Measurements from ENCODE around the gene RPS6KA6. TPM values are rescaled to one million over a fixed set of nuclear protein-coding genes. Genes with fewer than 3 reads are reported as not detected.

The RPS6KA6 gene
- total RNA-seq, 1 donor from 2014 or later: 7.1 TPM

GRCh38 chrX:84175274-84175673 lies 12.7 kb downstream of the RPS6KA6 start:
- Histone ChIP-seq H3K27ac (ENCODE audit: low read depth, low read length) (no peak overlapping the region), H3K79me2 (ENCODE audit: insufficient read depth, low read length) (no peaks in the 10 kb centered on the region), H2AFZ (ENCODE audit: low read depth, low read length) (no peak overlapping the region), H3K9ac (ENCODE audit: low read length) (no peak overlapping the region), H3K36me3 (ENCODE audit: insufficient read depth, low read length) (no peaks in the 10 kb centered on the region), H3K27me3 (ENCODE audit: insufficient read depth, low read length) (no peaks in the 10 kb centered on the region), H3K4me1 (ENCODE audit: insufficient read depth, low read length) (no peaks in the 10 kb centered on the region), H3K4me2 (ENCODE audit: low read length) (no peak overlapping the region), H3K9me3 (ENCODE audit: insufficient read depth, low read depth, low read length) (no peaks in the 10 kb centered on the region), H3K4me3 (ENCODE audit: insufficient read depth, low read depth, low read length) (no peak overlapping the region), H4K20me1 (ENCODE audit: insufficient read depth, low read length) (no peaks in the 10 kb centered on the region)
- no peak for TF ChIP-seq EZH2 (IDR thresholded peaks at IDR 0.05; ENCODE audit: insufficient read depth, low read length)
- no peak for TF ChIP-seq CTCF (IDR thresholded peaks at IDR 0.05; ENCODE audit: insufficient read depth, low read depth, low read length)
- H3K4me1 Mint-ChIP-seq (ENCODE audit: low read depth, unreplicated experiment): no peaks in the 10 kb centered on the region
- DNase-seq (ENCODE audit: low read depth) (no peak), FAIRE-seq (no peak)
- no peaks in the 10 kb centered on the region for H3K36me3 Mint-ChIP-seq (ENCODE audit: low read depth, unreplicated experiment)
- H3K27ac Mint-ChIP-seq (ENCODE audit: unreplicated experiment): no peak overlapping the region
- H3K9me3 Mint-ChIP-seq (ENCODE audit: unreplicated experiment): no peaks in the 10 kb centered on the region
- H3K4me3 Mint-ChIP-seq (ENCODE audit: unreplicated experiment): no peak overlapping the region
- no peaks in the 10 kb centered on the region for H3K27me3 Mint-ChIP-seq (ENCODE audit: low read depth, unreplicated experiment)

GRCh38 chrX:84174348-84174747 lies 13.7 kb downstream of the RPS6KA6 start:
- FAIRE-seq: peak; percentile 90
- Mint-ChIP-seq H3K4me1 (ENCODE audit: low read depth, unreplicated experiment) (no peaks in the 10 kb centered on the region), H3K9me3 (ENCODE audit: unreplicated experiment) (no peaks in the 10 kb centered on the region), H3K4me3 (ENCODE audit: unreplicated experiment) (no peak overlapping the region), H3K27me3 (ENCODE audit: low read depth, unreplicated experiment) (no peaks in the 10 kb centered on the region), H3K36me3 (ENCODE audit: low read depth, unreplicated experiment) (no peaks in the 10 kb centered on the region), H3K27ac (ENCODE audit: unreplicated experiment) (no peak overlapping the region)
- no peak for TF ChIP-seq CTCF (IDR thresholded peaks at IDR 0.05; ENCODE audit: insufficient read depth, low read depth, low read length)
- no peak for TF ChIP-seq EZH2 (IDR thresholded peaks at IDR 0.05; ENCODE audit: insufficient read depth, low read length)
- Histone ChIP-seq H3K4me1 (ENCODE audit: insufficient read depth, low read length) (no peaks in the 10 kb centered on the region), H4K20me1 (ENCODE audit: insufficient read depth, low read length) (no peaks in the 10 kb centered on the region), H3K4me2 (ENCODE audit: low read length) (no peak overlapping the region), H3K27ac (ENCODE audit: low read depth, low read length) (no peak overlapping the region), H2AFZ (ENCODE audit: low read depth, low read length) (no peak overlapping the region), H3K9ac (ENCODE audit: low read length) (no peak overlapping the region), H3K9me3 (ENCODE audit: insufficient read depth, low read depth, low read length) (no peaks in the 10 kb centered on the region), H3K4me3 (ENCODE audit: insufficient read depth, low read depth, low read length) (no peak overlapping the region), H3K27me3 (ENCODE audit: insufficient read depth, low read length) (no peaks in the 10 kb centered on the region), H3K79me2 (ENCODE audit: insufficient read depth, low read length) (no peaks in the 10 kb centered on the region), H3K36me3 (ENCODE audit: insufficient read depth, low read length) (no peaks in the 10 kb centered on the region)
- DNase-seq (ENCODE audit: low read depth): no peak

DNA sequence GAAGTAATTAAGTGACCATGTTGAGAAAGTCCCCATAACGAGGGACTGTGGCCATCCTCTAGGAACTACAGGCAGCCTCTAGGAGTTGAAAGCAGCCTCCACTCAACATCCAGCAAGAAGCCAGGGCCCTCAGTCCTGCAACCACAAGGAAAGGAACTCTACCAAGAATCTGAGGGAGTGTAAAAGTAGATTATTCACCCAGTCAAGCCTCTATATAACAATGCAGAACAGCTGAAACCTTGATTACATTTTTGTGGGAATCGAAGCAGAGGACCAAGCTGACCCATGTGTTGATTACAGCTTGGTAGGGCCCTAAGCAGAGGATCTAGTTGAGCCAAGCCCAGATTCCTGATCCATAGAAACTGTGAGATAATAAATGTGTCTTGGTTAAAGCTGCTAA lies 17.1 kb downstream of the RPS6KA6 start:
- no peak overlapping the region for H3K4me3 Mint-ChIP-seq (ENCODE audit: unreplicated experiment)
- no peaks in the 10 kb centered on the region for H3K9me3 ChIP-seq (ENCODE audit: insufficient read depth, low read depth, low read length)
- no peak overlapping the region for H3K9ac ChIP-seq (ENCODE audit: low read length)
- FAIRE-seq (peak; percentile 75), DNase-seq (ENCODE audit: low read depth) (peak; percentile 65)
- H3K36me3 ChIP-seq (ENCODE audit: insufficient read depth, low read length): no peaks in the 10 kb centered on the region
- H3K4me2 ChIP-seq (ENCODE audit: low read length): no peak overlapping the region
- no peaks in the 10 kb centered on the region for H3K4me1 ChIP-seq (ENCODE audit: insufficient read depth, low read length)
- TF ChIP-seq CTCF (IDR thresholded peaks at IDR 0.05; ENCODE audit: insufficient read depth, low read depth, low read length) (no peak), EZH2 (IDR thresholded peaks at IDR 0.05; ENCODE audit: insufficient read depth, low read length) (no peak)
- H4K20me1 ChIP-seq (ENCODE audit: insufficient read depth, low read length): no peaks in the 10 kb centered on the region
- H3K27me3 Mint-ChIP-seq (ENCODE audit: low read depth, unreplicated experiment): no peaks in the 10 kb centered on the region
- no peaks in the 10 kb centered on the region for H3K27me3 ChIP-seq (ENCODE audit: insufficient read depth, low read length)
- H2AFZ ChIP-seq (ENCODE audit: low read depth, low read length): no peak overlapping the region
- H3K4me3 ChIP-seq (ENCODE audit: insufficient read depth, low read depth, low read length): no peak overlapping the region
- no peaks in the 10 kb centered on the region for H3K36me3 Mint-ChIP-seq (ENCODE audit: low read depth, unreplicated experiment)
- H3K27ac Mint-ChIP-seq (ENCODE audit: unreplicated experiment): peak overlapping the region; percentile 26
- H3K79me2 ChIP-seq (ENCODE audit: insufficient read depth, low read length): no peaks in the 10 kb centered on the region
- H3K9me3 Mint-ChIP-seq (ENCODE audit: unreplicated experiment): no peaks in the 10 kb centered on the region
- H3K27ac ChIP-seq (ENCODE audit: low read depth, low read length): no peak overlapping the region
- peaks cover 11% of the 10 kb centered on the region for H3K4me1 Mint-ChIP-seq (ENCODE audit: low read depth, unreplicated experiment)
